AG08395 (cell line): ENCODE data around the gene ATP6AP1.

Experiments
- DNase-seq: peaks from one replicate; pipeline ENCODE4 v3.0.0; 2012; ENCODE audit warnings: mixed read lengths, low spot score

Gene ATP6AP1

DNA sequence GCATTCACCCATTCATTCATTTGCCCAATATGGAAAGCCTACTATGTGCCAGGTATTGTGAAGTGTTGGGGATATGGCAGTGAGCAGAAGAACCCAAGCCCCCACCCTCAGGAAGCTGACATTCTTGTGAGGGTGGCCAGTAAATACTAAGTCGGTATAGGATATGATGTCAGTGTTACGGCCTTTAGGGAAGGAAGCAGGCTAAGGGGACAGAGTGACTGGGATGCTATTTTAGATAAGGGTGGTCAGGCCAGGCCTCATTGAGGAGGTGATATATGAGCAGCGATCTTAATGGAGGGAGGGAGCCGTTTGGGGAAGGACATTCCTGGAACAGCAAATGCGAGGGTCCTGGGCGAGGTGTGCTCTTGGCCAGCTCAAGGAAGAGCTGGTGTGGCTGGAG is 2.0 kb downstream of the ATP6AP1 start:
- no peak for DNase-seq

DNA sequence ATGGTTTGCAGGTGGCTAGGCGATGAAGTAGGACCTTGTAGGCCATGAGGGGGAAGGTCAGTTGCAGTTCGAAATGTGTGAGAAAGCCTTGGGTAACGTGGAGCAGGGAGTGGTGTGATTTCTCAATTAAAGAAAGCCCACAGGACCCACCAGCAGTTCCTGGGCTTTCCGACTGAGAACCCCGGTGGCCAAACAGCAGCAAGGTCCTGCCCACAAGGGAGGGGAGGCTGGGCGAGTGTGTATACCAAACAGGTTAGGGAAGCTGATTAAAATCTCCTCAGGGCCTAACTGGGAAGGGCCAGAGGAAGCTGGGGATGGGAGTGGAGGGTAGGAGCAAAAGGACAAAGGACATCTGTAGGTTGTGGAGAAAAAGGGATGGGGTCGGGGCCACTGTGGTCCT is 2.4 kb downstream of the ATP6AP1 start:
- no peak for DNase-seq

DNA sequence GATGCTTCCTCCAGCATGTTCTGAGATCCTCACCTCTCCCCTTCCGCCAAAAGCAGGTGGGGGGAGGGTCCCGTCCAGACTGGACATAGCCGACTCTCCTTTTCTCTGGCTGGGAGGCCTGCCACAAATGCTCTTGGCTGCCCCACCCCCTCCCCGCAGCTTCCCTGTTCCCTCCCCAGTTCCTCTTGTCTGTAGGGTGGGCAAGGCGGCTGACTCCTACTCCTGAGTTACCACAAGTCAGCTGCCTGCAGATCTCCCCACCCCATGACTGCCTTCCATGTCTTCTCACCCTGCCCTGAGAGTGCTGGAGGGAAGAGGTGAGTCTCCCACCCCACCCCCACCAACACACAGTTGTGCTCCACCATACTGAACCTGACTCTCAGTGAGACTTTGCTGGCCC is 2.9 kb downstream of the ATP6AP1 start:
- DNase-seq = no peak

DNA sequence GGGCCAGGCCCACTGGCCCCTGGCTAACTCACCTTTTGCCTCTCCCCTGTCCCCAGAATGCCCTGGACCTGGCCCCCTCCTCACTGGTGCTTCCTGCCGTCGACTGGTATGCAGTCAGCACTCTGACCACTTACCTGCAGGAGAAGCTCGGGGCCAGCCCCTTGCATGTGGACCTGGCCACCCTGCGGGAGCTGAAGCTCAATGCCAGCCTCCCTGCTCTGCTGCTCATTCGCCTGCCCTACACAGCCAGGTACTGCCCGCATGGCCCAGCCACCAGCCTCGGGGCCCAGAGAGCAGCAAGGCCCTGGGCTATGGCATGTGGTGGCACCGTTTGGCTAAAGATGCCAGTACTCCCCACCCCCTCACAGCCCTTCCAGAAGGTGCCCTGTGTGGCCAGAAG is 3.7 kb downstream of the ATP6AP1 start:
- no peak for DNase-seq

DNA sequence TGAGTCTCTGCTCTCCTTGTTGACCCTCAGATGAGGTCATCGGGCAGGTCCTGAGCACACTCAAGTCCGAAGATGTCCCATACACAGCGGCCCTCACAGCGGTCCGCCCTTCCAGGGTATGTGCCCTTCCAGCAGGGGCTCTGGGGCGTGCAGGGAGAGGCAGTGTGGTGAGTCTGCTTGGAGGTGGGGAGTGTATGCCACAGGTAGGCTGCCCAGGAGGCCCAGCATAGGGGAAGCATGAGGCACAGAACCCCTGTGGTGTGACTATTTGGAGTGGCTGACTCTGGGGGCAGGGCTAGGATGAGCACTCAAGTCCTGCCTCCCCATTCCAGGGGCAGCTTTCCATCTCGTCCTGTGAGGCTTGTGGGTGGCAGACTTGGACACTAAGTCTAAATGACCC is 5.1 kb downstream of the ATP6AP1 start:
- no peak for DNase-seq

DNA sequence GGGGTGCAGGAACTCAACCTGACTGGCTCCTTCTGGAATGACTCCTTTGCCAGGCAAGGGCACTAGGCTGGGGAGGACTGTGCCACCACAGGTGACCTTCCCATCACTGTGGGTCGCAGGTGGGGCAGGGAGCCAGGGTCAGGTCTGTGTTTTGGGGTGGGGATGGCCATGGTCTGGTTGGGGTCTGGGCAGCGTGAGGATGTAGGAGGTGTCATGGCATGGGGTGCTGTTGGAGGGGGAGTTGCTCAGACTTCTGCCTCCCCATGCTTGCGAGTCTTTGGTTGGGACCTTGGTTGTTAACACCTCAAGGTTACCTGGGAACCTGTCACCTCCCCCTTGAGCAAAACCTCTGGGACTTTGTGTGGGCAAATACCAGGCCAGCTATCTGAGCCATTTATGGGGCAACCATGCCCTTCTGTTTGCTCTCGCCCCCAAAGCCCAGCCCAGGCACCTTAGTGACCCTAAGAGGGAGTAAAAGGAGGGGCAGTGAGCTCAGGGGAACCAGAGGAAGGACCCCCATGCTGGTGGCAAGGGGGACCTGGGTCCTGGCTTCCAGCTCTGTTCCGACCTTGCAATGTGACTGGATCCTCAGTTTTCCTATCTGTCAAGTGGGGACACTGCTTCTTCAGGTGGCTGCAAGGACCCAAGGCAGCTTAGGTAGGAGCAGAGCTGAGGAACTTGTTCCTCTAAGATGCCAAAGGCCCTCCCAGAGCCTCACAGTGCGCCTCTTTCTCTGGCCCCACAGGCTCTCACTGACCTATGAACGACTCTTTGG is 6.1 kb downstream of the ATP6AP1 start:
- DNase-seq = no peak

- DNase-seq = no peak
These were observed 6.8 kb downstream of the ATP6AP1 start for GRCh38 chrX:154435171-154435733.

DNA sequence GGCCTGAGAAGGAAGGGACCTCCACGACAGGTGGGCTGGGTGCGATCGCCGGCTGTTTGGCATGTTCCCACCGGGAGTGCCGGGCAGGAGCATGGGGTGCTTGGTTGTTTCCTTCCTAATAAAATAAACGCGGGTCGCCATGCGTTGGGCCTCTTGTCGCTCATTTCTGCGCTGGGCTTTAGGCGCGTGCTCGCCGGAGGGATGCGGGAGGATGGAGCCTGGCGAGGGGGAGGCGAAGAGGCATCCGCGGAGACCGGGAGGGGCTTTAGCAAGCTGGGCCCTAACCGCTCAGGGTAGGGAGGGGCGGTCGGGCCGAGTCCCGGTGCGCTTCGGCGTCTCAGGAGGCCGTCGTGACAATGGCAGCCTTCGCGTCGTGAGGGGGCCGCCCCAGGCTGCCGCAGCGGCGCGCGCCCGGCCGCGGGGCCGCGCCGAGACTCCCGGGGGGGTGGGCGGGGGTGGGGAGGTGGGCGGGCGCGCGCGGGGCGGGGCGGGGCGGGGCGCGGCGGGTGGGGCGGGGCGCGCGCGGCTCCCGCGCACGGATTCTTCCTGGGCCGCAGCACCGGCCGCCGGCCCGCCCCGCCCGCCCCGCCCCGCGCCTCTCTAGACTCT is 8.0 kb downstream of the ATP6AP1 start:
- peak; percentile 65 for DNase-seq

DNA sequence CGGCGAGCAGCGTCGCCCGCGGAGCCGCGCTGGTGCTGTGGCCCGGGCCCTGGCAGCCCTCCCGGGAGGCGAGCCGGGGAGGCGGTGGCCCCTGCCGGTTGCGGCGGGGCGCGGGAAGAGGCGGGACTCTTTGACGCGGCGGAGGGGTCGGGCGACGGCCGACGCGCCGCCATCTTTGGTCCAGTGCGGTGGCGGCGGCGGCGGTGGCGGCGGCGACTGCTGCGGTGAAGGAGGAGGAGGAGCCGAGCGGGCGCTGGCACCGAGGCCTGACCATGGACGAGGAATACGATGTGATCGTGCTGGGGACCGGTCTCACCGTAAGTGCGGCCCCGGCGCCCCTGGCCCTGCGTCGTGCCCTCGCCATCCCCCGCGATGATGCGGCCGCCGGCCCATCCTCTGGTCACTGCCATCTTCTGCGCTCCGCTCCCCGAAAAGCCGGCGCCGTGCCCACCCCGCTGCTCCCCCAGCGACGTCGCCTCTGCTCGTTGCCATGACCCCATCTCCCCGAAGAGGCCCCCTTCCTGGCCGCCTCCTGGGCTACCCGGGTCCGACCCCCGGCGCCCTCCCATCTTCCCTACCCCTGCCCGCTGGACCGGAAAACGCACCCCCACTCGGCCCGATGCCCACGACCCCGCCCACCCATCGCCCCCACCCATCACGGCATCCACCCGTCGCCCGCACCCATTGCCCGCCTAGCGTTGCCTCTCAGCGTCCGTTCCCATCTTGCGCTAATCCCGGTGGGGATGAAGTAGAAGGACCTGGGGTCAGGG is 8.7 kb downstream of the ATP6AP1 start, which contains the start of gene GDI1:
GDI1 (plus strand) TSS at position 172 of the 770 bp plus-strand sequence; CDS start at position 273, 101 bp downstream.
- DNase-seq = peak; percentile 38

DNA sequence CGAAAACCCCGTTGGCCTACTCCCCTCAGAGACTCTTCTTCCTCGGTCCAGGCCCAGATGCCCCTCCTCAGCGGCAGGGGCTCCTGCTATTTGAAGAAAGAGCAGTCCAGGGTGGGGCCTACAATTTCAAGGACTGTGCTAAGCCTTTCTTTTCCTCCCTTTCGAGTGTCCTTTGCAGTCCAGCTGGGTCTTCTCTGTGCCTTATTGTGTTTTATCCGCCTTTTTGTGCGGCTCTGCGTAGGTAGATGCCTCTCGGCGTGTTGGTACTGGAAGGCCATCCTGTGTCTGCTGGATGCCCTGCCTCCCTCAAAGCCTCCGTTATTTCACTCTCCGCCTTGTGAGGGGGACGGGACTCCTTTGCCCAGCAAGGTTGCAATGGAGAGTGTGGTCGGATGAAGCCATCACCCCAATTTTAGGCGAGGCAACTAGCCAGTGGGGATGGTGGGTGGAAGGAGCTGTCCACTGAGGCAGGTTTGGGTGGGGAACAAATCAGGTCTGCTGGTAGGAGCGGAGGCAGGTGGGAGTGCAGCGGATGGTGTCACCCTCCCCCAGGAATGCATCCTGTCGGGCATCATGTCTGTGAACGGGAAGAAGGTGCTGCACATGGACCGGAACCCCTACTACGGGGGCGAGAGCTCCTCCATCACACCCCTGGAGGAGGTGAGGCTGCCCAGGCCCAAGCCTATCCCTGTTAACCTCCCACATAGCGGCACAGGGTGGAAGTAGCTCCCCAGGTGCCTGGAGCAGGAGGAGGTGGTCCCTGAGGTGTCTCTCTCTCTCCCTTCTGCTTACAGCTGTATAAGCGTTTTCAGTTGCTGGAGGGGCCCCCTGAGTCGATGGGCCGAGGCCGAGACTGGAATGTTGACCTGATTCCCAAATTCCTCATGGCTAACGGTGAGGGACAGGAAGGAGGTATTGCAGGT is 9.8 kb downstream of the ATP6AP1 start:
- no peak for DNase-seq

- DNase-seq = no peak
These were observed 11.4 kb downstream of the ATP6AP1 start for GRCh38 chrX:154439841-154440240.

- DNase-seq = no peak
These were observed 12.3 kb downstream of the ATP6AP1 start for GRCh38 chrX:154440623-154441357.

DNA sequence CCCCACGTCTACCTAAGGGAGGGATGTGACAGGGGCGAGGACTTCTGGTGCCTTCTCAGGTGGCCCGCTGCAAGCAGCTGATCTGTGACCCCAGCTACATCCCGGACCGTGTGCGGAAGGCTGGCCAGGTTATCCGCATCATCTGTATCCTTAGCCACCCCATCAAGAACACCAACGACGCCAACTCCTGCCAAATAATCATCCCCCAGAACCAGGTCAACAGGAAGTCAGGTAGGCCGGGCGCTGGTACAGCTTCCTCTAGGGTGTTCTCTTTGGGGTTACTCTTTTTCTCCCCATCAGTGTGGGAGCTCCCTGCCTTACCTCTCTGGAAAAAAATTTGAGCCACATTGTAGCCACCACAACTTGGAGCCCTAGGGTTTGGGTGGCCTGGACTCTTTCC is 13.1 kb downstream of the ATP6AP1 start:
- DNase-seq = no peak

- DNase-seq = no peak
These were observed 13.7 kb downstream of the ATP6AP1 start for GRCh38 chrX:154441984-154442707.

DNA sequence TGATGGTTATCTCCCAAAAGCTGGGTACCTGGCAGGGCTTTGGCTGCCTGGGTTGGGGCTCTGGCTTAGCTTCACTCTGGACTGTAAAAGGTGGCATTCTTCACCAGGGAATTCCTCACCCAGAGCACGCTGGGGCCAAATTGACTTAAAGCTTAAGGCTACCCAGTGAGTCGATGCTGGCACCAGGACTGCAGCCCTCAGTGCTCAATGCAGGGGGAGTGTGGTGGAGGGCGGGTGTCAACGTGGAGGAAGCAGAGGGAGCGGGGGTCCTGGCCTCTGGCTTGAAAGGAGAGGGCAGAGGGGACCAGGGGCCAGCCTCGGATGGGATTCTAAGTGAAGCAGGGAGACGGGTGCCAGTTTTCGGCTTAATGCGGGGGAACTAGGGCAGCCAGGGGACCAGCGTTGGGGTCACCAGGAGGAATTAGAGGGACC is 15.0 kb downstream of the ATP6AP1 start:
- no peak for DNase-seq

DNA sequence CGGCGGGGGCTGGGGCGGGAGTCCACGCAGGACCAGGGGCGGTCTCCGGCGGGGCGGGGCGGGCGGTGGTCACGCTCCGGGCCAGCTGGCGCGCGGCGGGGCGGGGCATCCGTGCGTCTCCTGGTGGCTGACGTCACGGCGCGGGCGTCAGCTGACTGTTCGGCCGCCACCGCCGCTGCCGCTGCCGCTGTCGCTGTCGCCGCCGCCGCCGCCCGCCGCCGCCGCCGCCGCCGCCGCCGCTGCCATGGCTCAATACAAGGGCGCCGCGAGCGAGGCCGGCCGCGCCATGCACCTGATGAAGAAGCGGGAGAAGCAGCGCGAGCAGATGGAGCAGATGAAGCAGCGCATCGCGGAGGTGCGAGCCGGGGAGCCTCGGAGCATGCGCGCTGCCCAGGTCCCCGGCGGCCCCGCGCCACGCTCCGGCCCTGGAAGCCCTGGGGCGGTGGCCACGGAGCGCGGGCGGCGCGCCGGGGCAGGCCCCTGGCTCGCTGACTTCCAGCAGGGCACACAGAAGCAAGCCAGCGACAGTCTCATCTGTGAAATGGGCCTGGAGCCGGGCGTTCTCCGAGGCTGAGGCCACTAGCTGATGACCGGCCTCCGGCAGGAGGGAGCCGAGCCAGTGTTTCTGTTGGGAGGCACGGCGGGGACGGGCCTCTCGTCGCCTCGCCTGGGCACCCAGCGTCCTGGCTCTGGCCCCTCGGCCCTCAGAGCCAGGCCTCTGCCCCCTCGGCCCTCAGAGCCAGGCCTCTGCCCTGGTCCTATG is 15.7 kb downstream of the ATP6AP1 start, which contains the start of gene FAM50A:
FAM50A (plus strand) TSS at position 150 of the 763 bp plus-strand sequence; CDS start at position 245, 95 bp downstream.
- peak; percentile 85 for DNase-seq

GRCh38 chrX:154444755-154445246 is 16.3 kb downstream of the ATP6AP1 start:
- no peak for DNase-seq

- DNase-seq = no peak
These were observed 17.3 kb downstream of the ATP6AP1 start for GRCh38 chrX:154445776-154446175.

DNA sequence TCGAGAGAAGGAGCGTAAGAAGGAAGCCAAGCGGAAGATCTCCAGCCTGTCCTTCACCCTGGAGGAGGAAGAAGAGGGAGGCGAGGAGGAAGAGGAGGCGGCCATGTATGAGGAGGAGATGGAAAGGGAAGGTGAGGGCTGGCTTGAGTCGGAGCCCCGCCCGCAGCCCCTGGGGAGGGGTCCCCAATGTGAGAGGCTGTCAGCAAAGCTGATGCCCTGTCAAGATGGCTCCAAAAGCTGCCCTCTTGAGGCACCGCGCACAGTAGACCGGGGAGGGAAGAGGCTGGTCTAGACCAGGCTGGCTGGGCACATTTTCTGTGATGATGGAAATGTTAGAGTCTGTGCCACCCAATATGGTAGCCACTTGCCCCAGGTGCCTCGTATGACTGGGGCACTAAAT is 18.0 kb downstream of the ATP6AP1 start:
- no peak for DNase-seq
